Suprapubic skin (tissue), 4 donors: Measurements from ENCODE around the gene SLTM. TPM values are rescaled to one million over a fixed set of nuclear protein-coding genes. Genes with fewer than 3 reads are reported as not detected.

Source experiments
- DNase-seq, 2 donors: peaks; one replicate each; pipeline ENCODE4 v3.0.0-alpha.2; 2019; ENCODE audit warnings: low spot score in 2 of 2
- H3K27ac ChIP-seq: fragments of 200-600 bp; sonication (generic); one replicate; pipeline ENCODE4 v1.5.1; 2019
- H3K27me3 ChIP-seq: fragments of 200-600 bp; sonication (generic); one replicate; pipeline ENCODE4 v1.5.1; 2019
- H3K36me3 ChIP-seq: fragments of 200-600 bp; sonication (generic); one replicate; pipeline ENCODE4 v1.5.1; 2019
- H3K4me1 ChIP-seq: fragments of 200-600 bp; sonication (generic); one replicate; pipeline ENCODE4 v1.5.1; 2019
- H3K4me3 ChIP-seq: fragments of 200-600 bp; sonication (generic); one replicate; pipeline ENCODE4 v1.5.1; 2019; ENCODE audit warnings: mild to moderate bottlenecking
- H3K9me3 ChIP-seq: fragments of 200-600 bp; sonication (generic); one replicate; pipeline ENCODE4 v1.5.1; 2019
- EP300 ChIP-seq: sonication (generic); formaldehyde crosslinking; IDR thresholded peaks from one replicate; pipeline ENCODE4 v1.6.1; 2017; ENCODE audit warnings: antibody characterized with exemption
- POLR2A ChIP-seq, 2 donors: fragments of 450-650 bp; IDR thresholded peaks; one replicate each; pipeline ENCODE4 v1.6.1; 2017; ENCODE audit warnings: antibody characterized with exemption in 2 of 2, mild to moderate bottlenecking in 2 of 2, moderate library complexity in 2 of 2
- POLR2AphosphoS5 ChIP-seq, 3 donors: sonication (generic); formaldehyde crosslinking; IDR thresholded peaks; one replicate each; pipeline ENCODE4 v1.6.1; 2017; ENCODE audit warnings: antibody characterized with exemption in 3 of 3
- WGBS: methylation state at CpG from one replicate; pipeline ENCODE4 v1.1.5; 2018; 5-methylcytosine and 5-hydroxymethylcytosine counted together
- total RNA-seq, 4 donors: library from RNA; depleted of rRNA; stranded (reverse); fragments of >200 nt; gene quantifications; one replicate each; pipeline ENCODE4 v1.1.0, GENCODE V29; 2016
- TF ChIP-seq, protein P1 (sequence below), 2 donors: fragments of 200-600 bp in 1 of 2; fragments of 450-650 bp in 1 of 2; sonication (generic) in 1 of 2; IDR thresholded peaks; one replicate each; pipeline ENCODE4 v1.5.1; 2016 to 2019; ENCODE audit warnings: antibody characterized with exemption in 2 of 2, mild to moderate bottlenecking in 1 of 2, moderate library complexity in 1 of 2

SLTM gene
- total RNA-seq, 4 donors from 2014 or later: 73.2 to 213 (median 98.0) TPM

DNA sequence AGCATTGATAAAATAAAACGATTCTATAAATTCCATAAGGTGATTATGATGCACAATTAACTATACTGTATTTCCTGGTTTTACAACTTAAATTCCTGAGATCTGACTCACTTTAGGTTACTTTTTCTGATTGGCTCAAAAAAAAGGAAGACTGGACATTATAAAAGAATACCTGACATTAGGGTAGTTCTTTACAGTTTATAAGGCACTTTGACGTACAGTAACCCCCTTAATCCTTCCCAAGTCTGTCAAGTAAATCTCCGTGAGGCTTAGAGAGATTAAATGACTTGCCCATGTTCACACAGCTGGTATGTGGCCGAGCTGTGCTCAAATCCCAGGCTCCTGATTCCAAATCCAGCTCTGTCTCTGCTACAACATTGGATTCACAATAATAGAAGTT, 1.0 kb upstream of the SLTM start:
- peak overlapping the region; percentile 96 for H3K4me3 ChIP-seq
- no peaks in the 10 kb centered on the region for H3K9me3 ChIP-seq
- no peaks in the 10 kb centered on the region for H3K27me3 ChIP-seq
- H3K27ac ChIP-seq: peak overlapping the region; percentile 100
- H3K36me3 ChIP-seq: no peaks in the 10 kb centered on the region
- TF ChIP-seq POLR2AphosphoS5 (IDR thresholded peaks at IDR 0.05): no peak
- peaks cover 29% of the 10 kb centered on the region for H3K4me1 ChIP-seq
- whole genome bisulfite sequencing: 68% methylated on average over 4 of the region's 4 CpGs
- DNase-seq: no peak

DNA sequence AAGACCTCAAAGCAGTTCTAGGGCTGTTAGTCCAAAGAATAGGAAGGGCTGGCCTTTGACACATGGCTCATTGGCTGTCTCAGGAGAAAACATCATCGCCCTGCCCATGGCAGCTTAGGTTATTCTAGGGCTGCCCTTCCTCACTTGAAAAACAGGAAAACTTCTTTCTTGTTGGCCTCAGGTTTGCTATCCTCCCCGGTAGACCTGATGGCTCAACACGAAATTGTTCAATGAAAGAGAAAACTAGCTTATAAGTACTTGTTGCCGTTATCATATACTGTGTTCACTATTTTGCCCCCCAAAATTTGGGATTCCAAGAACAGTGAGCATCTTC, 602 bp upstream of the SLTM start:
- TF ChIP-seq, protein P1, sequence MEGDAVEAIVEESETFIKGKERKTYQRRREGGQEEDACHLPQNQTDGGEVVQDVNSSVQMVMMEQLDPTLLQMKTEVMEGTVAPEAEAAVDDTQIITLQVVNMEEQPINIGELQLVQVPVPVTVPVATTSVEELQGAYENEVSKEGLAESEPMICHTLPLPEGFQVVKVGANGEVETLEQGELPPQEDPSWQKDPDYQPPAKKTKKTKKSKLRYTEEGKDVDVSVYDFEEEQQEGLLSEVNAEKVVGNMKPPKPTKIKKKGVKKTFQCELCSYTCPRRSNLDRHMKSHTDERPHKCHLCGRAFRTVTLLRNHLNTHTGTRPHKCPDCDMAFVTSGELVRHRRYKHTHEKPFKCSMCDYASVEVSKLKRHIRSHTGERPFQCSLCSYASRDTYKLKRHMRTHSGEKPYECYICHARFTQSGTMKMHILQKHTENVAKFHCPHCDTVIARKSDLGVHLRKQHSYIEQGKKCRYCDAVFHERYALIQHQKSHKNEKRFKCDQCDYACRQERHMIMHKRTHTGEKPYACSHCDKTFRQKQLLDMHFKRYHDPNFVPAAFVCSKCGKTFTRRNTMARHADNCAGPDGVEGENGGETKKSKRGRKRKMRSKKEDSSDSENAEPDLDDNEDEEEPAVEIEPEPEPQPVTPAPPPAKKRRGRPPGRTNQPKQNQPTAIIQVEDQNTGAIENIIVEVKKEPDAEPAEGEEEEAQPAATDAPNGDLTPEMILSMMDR (IDR thresholded peaks at IDR 0.05): no peak
- TF ChIP-seq EP300 (no peak), POLR2AphosphoS5 (IDR thresholded peaks at IDR 0.05) (no peak), POLR2A (IDR thresholded peaks at IDR 0.05) (no peak)
- peak overlapping the region; percentile 100 for H3K27ac ChIP-seq
- peaks cover 29% of the 10 kb centered on the region for H3K4me1 ChIP-seq
- 21% methylated on average over 4 of the region's 4 CpGs for WGBS
- peaks cover 2% of the 10 kb centered on the region for H3K36me3 ChIP-seq
- no peak for DNase-seq
- peak overlapping the region; percentile 96 for H3K4me3 ChIP-seq
- H3K27me3 ChIP-seq: no peaks in the 10 kb centered on the region
- H3K9me3 ChIP-seq: no peaks in the 10 kb centered on the region

DNA sequence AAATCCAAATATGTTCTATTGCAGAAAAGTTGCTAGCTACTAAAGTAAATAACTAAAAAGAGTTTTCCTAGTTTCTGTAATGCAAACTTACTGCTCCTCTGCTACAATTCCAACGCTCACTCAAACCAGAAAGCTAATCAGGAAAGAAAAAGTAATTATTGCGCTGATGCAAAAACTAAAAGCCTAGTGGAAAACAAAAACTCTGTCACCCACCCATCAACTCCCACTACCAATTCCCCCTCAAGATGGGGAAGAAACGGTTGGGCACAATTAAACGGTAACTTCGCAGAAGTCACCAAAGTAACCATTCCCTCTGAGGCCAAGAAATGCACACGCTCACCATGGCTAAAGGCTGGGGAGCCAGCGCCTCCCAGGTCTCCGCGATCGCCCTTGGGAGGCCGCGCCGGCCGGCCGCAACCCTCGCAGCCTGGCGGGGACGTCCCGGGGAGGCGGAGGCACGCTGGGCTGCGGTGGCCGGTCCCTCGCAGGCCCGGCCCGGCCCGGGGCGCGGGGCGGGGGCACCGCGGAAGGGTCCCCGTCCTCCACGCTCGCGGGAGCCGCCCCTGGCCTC, 684 bp downstream of the SLTM start:
- peak overlapping the region; percentile 96 for H3K4me3 ChIP-seq
- no peaks in the 10 kb centered on the region for H3K27me3 ChIP-seq
- under 1% methylated on average over 6 of the region's 37 CpGs for WGBS
- H3K9me3 ChIP-seq: no peaks in the 10 kb centered on the region
- no peak for DNase-seq
- H3K27ac ChIP-seq: peak overlapping the region; percentile 100
- H3K4me1 ChIP-seq: peaks cover 29% of the 10 kb centered on the region
- peaks cover 9% of the 10 kb centered on the region for H3K36me3 ChIP-seq
- TF ChIP-seq POLR2AphosphoS5 (IDR thresholded peaks at IDR 0.05) (no peak), EP300 (no peak), POLR2A (IDR thresholded peaks at IDR 0.05) (no peak)
- TF ChIP-seq, protein P1 (IDR thresholded peaks at IDR 0.05): no peak

DNA sequence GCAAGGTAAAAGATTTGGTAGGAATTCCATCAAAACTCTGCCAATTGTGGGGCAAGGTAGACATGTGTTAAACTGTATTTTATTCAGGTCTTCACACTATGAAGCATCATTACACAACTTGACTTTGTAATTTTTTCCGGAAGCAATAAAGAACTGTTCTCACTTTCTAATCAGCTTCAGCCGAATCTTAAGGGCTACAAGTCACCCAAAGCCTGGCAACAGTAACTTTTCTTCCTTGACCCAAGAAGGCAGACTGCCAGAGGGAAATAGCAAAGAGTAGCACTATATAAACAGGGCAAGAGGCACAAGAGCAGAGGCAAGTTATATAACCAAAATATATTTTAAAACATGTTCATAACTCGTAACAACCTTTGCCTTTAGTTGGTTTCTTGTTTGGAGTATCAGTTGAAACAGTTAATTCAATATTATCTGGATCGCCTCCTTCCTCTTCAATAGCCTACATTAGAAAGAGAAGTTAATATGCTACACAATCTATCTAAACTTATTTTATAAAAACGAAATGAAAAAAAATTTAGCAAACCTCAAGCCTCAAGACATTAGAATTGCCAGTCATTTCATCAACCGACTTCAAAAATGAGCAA, 1.4 kb downstream of the SLTM start:
- peak overlapping the region; percentile 96 for H3K4me3 ChIP-seq
- H3K27me3 ChIP-seq: no peaks in the 10 kb centered on the region
- H3K4me1 ChIP-seq: peaks cover 29% of the 10 kb centered on the region
- H3K36me3 ChIP-seq: peaks cover 15% of the 10 kb centered on the region
- under 1% methylated on average over 6 of the region's 6 CpGs for WGBS
- no peak for DNase-seq
- no peaks in the 10 kb centered on the region for H3K9me3 ChIP-seq
- H3K27ac ChIP-seq: peak overlapping the region; percentile 100
- TF ChIP-seq, protein P1 (IDR thresholded peaks at IDR 0.05): no peak
- TF ChIP-seq EP300 (no peak), POLR2AphosphoS5 (IDR thresholded peaks at IDR 0.05) (no peak)

DNA sequence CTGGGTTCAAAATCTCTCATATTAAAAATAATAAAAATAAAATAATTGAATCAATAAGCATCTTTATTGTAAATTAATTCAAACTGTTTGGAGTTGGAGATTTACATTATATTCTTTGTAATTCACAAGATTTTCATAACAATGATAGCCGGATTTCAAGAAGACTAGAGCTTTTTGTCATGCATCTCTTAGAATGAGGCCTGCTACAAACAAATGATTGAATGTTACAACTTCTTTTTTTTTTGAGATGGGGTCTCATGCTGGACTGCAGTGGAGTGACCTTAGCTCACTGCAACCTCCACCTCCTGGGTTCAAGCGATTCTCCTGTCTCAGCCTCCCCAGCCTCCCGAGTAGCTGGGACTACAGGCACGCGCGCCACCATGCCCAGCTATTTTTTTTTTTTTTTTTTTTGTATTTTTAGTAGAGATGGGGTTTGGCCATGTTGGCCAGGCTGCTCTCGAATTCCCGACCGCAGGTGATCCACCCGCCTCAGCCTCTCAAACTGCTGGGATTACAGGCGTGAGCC, 3.5 kb downstream of the SLTM start:
- Histone ChIP-seq H3K36me3 (peaks cover 22% of the 10 kb centered on the region), H3K9me3 (no peaks in the 10 kb centered on the region), H3K4me1 (peaks cover 38% of the 10 kb centered on the region), H3K27ac (no peak overlapping the region), H3K4me3 (no peak overlapping the region), H3K27me3 (no peaks in the 10 kb centered on the region)
- WGBS: 96% methylated on average over 11 of the region's 11 CpGs
- TF ChIP-seq EP300 (no peak), POLR2A (IDR thresholded peaks at IDR 0.05) (no peak), POLR2AphosphoS5 (IDR thresholded peaks at IDR 0.05) (no peak)
- TF ChIP-seq, protein P1 (IDR thresholded peaks at IDR 0.05): no peak
- no peak for DNase-seq
